ENCODE results near the gene LAMA2. TPM values are rescaled to one million over a fixed set of nuclear protein-coding genes. Genes with fewer than 3 reads are reported as not detected.

The LAMA2 gene
- total RNA-seq, 1 experiment from 2014 or later, result 0.28 TPM

DNA sequence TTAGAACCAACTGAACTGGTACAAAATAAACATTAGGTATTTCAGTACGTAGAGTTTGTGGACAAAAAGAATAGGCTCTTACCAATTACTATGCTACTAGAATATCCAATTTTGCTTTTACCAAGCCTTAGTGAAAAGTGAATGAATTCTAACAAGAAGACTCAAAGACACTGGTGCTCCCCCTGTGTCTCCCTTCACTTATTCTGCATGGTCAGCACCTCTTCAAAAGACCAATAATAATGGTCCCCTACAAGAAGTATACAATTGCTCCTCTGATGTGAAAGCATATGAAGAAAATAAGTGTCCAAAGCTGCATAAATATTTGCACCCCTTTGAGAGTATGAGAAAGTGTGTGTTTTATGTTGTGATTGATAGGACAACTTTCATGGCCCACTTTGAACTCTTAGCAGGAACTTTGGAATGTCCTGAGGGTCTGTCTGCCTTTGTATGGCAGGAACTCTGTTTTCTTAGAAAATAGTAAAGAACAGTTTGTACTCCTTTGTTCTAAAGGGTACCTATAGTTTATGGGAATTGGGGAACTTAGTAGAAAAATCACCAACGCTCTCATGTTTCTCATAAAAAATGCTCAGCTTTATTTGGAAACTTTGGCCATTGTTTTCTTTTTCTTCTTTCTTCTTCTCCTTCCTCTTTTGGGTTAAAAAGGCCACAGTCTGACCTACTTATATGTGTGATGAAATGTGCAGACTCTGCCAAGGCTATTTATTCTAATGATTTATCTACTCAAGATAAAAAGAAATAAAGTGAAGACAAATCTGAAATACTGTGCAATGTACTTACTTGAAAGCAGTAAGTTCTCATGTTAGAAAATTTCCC, 352.4 kb downstream of the LAMA2 start:
- POLR2A ChIA-PET, result no interaction called here
- TF ChIP-seq, protein P1, sequence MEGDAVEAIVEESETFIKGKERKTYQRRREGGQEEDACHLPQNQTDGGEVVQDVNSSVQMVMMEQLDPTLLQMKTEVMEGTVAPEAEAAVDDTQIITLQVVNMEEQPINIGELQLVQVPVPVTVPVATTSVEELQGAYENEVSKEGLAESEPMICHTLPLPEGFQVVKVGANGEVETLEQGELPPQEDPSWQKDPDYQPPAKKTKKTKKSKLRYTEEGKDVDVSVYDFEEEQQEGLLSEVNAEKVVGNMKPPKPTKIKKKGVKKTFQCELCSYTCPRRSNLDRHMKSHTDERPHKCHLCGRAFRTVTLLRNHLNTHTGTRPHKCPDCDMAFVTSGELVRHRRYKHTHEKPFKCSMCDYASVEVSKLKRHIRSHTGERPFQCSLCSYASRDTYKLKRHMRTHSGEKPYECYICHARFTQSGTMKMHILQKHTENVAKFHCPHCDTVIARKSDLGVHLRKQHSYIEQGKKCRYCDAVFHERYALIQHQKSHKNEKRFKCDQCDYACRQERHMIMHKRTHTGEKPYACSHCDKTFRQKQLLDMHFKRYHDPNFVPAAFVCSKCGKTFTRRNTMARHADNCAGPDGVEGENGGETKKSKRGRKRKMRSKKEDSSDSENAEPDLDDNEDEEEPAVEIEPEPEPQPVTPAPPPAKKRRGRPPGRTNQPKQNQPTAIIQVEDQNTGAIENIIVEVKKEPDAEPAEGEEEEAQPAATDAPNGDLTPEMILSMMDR (IDR thresholded peaks at IDR 0.05), result no peak

GRCh38 chr6:129236001-129236517, 353.1 kb downstream of the LAMA2 start:
- POLR2A ChIA-PET, result no interaction called here
- TF ChIP-seq POLR2AphosphoS5 (IDR thresholded peaks at IDR 0.05; ENCODE audit: low read depth, low read length) (no peak), REST (IDR thresholded peaks at IDR 0.05; ENCODE audit: insufficient read depth in 1 of 2, low read depth in 2 of 2, low read length in 1 of 2) (no peak), TCF7L2 (IDR thresholded peaks at IDR 0.05; ENCODE audit: low read depth, low read length) (no peak), SIN3A (IDR thresholded peaks at IDR 0.05; ENCODE audit: borderline replicate concordance, insufficient read depth, low read depth, low read length) (no peak)
- TF ChIP-seq, protein P1 (IDR thresholded peaks at IDR 0.05), result no peak
- ATAC-seq (no peak), DNase-seq (ENCODE audit: low read depth, low spot score) (no peak)
- Histone ChIP-seq H3K36me3 (ENCODE audit: control insufficient read depth, insufficient read depth, low read length) (no peaks in the 10 kb centered on the region), H3K27ac (ENCODE audit: low read length) (no peak overlapping the region), H3K4me1 (ENCODE audit: control insufficient read depth, insufficient read depth, low read length) (no peaks in the 10 kb centered on the region), H3K4me3 (ENCODE audit: low read depth in 2 of 2, low read length in 2 of 2) (no peak overlapping the region), H3K27me3 (ENCODE audit: control insufficient read depth, insufficient read depth, low read length) (no peaks in the 10 kb centered on the region), H3K9me3 (ENCODE audit: control insufficient read depth, insufficient read depth, low read depth, low read length) (no peaks in the 10 kb centered on the region)
- BruUV-seq (replicated peaks), result no TSS peak
- intact Hi-C loops (cut with micrococcal nuclease; ENCODE audit: unreplicated experiment) (no loop called here), in situ Hi-C loops (cut with HindIII; ENCODE audit: low pct_unique_long_range_greater_than_20kb, low sequenced_read_pairs) (no loop called here)
- CTCF ChIA-PET, result no interaction called here

More for the DNA sequence above, 352.4 kb downstream of the LAMA2 start:
- BruUV-seq (replicated peaks), result no TSS peak
- Histone ChIP-seq H3K9me3 (ENCODE audit: control insufficient read depth, insufficient read depth, low read depth, low read length) (no peaks in the 10 kb centered on the region), H3K4me1 (ENCODE audit: control insufficient read depth, insufficient read depth, low read length) (no peaks in the 10 kb centered on the region), H3K36me3 (ENCODE audit: control insufficient read depth, insufficient read depth, low read length) (no peaks in the 10 kb centered on the region), H3K4me3 (ENCODE audit: low read depth in 2 of 2, low read length in 2 of 2) (no peak overlapping the region), H3K27me3 (ENCODE audit: control insufficient read depth, insufficient read depth, low read length) (no peaks in the 10 kb centered on the region), H3K27ac (ENCODE audit: low read length) (no peak overlapping the region)
- ATAC-seq, result no peak
- no peak for DNase-seq (ENCODE audit: low read depth, low spot score)
- intact Hi-C loops (cut with micrococcal nuclease; ENCODE audit: unreplicated experiment), result no loop called here
- in situ Hi-C loops (cut with HindIII; ENCODE audit: low pct_unique_long_range_greater_than_20kb, low sequenced_read_pairs), result no loop called here
- CTCF ChIA-PET, result no interaction called here
